GM21526 (cell line): ENCODE measurements around the gene ADAR.

ENCODE experiments used
- ATAC-seq: cut with Tn5 transposase; IDR thresholded peaks from one replicate; pipeline ENCODE4 v1.9.1; 2021; ENCODE audit warnings: moderate library complexity; ENCODE audit not compliant: unreplicated experiment, low FRiP score

ADAR gene

GRCh38 chr1:154589780-154590179 lies 18.2 kb downstream of the ADAR start:
- no peak for ATAC-seq

DNA sequence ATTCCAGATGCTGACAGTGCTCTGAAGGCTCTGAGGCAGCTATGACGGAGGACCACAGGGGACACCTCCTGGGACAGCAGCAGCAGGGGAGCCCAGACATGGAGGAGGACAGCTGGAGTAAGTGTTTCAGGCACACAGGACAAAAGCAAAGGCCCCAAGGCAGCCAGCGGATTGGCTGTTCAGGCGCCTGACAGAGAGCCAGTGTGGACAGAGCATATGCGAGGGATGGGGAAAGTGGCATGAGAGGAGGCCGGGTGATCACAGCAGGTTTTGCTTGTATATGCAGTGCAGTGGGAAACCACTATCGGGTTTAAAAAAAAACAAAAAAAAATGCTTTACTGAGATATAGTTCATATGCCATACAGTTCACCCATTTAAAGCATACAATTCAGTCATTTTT lies 21.3 kb downstream of the ADAR start:
- ATAC-seq, result no peak

- no peak for ATAC-seq
These were observed 21.8 kb downstream of the ADAR start for GRCh38 chr1:154586231-154586630.

DNA sequence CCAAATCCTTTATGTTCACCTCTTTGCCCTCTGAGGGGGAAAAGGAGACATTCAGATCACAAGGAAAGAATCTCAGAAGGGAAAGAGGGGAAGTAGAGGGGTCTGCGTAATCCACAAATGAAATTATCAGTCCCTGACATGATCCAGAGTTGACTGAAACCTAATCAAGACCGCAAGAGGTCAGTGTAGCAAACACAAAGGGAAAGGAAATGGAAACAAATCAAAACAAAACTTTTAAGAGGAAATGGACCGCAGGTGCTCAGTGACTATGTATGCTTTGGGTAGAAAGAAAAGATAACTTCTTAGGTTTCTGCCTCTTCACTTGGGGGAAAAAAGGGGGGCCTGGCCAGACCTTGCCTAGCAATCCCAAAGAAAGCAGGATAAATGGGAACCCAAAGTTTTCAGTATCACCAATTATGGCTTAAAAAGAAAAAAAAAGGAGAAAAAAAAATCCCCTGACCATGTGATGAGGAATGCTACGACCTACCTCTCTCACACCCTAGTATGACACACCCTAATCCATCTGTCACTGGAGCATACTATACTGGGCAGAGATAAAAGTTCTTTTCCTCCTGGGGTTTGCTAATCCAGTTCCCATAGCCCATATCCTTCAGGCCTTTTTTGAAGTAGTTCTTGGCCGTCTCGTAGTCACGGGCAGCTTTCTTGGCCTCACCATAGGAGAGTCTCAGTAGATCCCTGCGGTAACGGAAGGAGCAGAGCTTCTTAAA lies 23.6 kb downstream of the ADAR start:
- ATAC-seq, result no peak

DNA sequence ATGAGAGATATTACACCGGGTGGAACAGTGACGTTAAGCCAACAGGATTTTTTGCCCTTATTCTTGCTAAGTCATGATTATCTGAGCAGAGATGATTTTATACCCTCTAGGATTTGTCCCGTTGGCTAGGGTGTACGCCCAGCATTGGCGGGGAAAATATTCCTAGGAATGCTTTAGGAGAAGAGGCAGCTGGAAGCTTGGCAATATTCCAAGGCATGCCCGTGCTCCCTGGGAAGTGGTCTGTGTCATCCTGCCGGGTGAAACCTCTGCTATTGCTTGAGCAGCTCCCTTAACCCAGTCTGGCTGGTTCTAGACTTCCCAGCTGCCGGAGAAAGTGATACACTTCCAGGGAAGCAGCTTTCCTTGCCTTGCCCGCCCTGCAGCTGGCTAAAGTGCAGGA lies 24.2 kb downstream of the ADAR start:
- no peak for ATAC-seq

GRCh38 chr1:154582885-154583284 lies 25.1 kb downstream of the ADAR start:
- no peak for ATAC-seq

- no peak for ATAC-seq
These were observed 26.2 kb downstream of the ADAR start for GRCh38 chr1:154581766-154582165.

DNA sequence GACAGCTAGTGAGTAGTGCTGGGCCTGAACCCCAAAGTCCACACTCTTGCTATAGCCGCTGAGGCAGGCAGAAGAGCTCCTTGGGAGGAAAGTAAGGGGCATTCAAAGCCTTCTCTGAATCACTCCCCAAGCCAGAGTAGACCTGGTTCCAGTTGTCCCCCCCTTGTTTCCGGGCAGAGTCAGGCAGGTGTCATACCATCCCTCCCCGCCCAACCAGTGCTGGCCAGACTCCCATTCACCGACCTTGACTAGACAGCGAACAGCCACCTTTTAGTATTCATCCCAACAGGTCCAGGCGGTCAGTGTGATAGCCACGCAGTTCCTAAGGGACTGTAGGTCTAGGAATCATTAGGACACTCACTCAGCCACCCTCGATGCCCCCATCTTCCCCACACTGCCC lies 28.6 kb downstream of the ADAR start:
- ATAC-seq, result no peak

- ATAC-seq, result no peak
These were observed 29.9 kb downstream of the ADAR start for GRCh38 chr1:154578058-154578418.

DNA sequence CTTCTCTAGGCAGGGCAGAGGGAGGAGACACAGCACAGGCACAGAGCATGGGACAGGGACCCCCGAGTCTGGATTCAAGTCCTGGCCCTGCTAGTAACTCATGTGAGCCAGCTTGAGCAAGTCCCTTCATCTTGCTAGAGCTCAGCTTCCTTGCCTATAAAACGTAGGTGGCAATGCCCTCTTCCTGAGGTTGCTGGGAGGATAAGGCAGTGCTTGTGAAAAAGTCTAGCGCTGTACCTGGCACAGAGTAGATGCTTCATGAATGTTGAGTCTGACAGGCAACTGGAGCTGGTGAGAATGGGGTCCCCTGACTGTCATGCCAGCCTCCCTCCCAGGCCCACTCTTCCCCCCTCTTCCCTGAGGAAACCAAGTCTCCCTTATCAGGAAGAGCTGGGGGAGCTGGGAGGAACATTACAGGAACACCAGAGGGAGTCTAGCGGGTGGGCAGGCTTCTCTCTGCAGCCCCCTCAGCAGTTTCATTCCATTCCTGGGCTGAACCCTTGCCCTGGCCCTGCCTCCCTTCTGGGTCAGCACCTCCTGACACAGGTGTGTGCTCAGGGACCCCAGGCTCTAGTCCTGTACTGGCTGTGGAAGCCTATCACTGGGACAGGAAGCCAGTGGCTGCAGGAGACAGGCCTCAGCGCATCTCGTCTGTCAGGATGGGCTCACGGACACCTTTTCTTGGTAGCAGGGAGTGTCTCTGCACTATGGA lies 30.5 kb downstream of the ADAR start:
- ATAC-seq, result no peak

DNA sequence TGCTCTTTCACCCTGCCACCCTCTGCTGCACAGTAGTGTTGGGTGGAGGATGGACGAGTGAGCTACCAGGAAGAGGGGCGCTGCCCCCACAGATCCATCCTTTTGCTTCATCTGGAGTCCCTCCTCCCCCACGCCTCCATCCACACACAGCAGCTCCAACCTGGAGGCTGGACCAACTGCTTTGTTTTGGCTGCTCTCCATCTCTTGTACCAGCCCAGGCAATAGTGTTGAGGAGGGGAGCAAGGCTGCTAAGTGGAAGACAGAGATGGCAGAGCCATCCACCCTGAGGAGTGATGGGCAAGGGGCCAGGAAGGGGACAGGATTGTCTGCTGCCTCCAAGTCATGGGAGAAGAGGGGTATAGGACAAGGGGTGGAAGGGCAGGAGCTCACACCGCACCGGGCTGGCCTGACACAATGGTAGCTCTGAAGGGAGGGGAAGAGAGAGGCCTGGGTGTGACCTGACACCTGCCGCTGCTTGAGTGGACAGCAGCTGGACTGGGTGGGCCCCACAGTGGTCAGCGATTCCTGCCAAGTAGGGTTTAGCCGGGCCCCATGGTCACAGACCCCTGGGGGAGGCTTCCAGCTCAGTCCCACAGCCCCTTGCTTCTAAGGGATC lies 31.9 kb downstream of the ADAR start:
- ATAC-seq, result no peak

DNA sequence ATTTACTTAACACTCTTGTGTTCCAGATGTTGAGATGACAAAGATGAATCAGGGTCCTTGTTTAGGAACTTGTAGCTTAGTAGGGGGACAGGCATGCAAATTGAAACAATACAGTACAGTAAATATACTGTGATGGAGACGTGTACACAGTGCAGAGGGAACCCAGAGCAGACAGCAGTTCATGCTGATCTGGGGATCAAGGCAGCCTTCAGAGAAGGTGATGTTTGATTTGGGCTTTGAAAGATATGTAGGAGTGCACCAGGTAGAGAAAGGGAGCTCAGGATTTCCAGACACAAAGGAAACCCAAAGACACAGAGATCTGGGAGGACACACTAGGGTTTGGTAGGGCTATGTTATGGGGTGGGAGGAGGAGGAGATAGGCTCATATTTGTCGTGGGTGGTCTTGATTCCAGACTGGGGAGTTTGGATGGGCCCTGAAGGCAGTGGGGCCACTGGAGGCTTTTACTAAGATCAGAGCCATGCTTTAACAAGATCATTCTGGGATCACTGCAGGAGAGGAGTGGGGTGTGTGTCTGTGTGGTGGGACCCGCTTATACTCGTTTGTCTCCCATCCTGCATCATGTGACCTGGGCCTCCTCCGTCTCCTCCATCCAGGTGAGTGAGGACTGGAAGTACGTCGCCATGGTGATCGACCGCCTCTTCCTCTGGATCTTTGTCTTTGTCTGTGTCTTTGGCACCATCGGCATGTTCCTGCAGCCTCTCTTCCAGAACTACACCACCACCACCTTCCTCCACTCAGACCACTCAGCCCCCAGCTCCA lies 32.6 kb downstream of the ADAR start:
- ATAC-seq, result no peak

GRCh38 chr1:154574716-154575115 lies 33.3 kb downstream of the ADAR start:
- no peak for ATAC-seq

- ATAC-seq, result no peak
These were observed 34.8 kb downstream of the ADAR start for GRCh38 chr1:154573168-154573510.

GRCh38 chr1:154572468-154573167 lies 35.4 kb downstream of the ADAR start:
- ATAC-seq, result no peak

DNA sequence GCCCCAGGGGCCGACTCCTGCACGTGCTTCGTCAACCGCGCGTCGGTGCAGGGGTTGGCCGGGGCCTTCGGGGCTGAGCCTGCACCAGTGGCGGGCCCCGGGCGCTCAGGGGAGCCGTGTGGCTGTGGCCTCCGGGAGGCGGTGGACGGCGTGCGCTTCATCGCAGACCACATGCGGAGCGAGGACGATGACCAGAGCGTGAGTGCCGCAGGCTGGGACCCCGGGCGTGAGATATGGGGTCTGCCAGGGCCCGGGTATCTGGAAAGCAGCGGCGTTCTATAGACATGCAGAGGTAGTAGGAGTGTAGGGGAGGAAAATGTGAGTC lies 36.1 kb downstream of the ADAR start:
- no peak for ATAC-seq

- ATAC-seq, result no peak
These were observed 36.6 kb downstream of the ADAR start for GRCh38 chr1:154571244-154571963.

GRCh38 chr1:154568157-154568815 lies 39.7 kb downstream of the ADAR start:
- ATAC-seq, result no peak

- ATAC-seq, result no peak
These were observed 40.4 kb downstream of the ADAR start, which contains the start of gene CHRNB2 for GRCh38 chr1:154567386-154568156. Gene CHRNB2 (plus strand): TSS chr1:154567778. CDS start chr1:154568045, 267 bp downstream.
